ENCODE results near the gene ASPSCR1.

GRCh38 chr17:82018989-82019689, 41.7 kb downstream of the ASPSCR1 start:
- no peak for TF ChIP-seq POLR2AphosphoS5 (IDR thresholded peaks at IDR 0.05; ENCODE audit: low read depth, low read length)
- no peak for TF ChIP-seq SPI1 (IDR thresholded peaks at IDR 0.05; ENCODE audit: low read depth, low read length)
- no peak for TF ChIP-seq POLR2A (IDR thresholded peaks at IDR 0.05; ENCODE audit: low read depth, low read length)
- no peak for TF ChIP-seq TAF1 (IDR thresholded peaks at IDR 0.05; ENCODE audit: low read depth, low read length)
- TF ChIP-seq PAX5 (IDR thresholded peaks at IDR 0.05; ENCODE audit: insufficient read depth, low read length, severe bottlenecking) = no peak
- no peak for TF ChIP-seq POU2F2 (IDR thresholded peaks at IDR 0.05; ENCODE audit: low read depth, low read length)

Data from GM12891 (cell line).